ENCODE data around the gene AMN1. TPM values are rescaled to one million over a fixed set of nuclear protein-coding genes. Genes with fewer than 3 reads are reported as not detected.

The AMN1 gene
- total RNA-seq, 2 experiments from 2014 or later = 12.6 to 20.1 TPM

GRCh38 chr12:31773223-31773750 lies 44.5 kb upstream of the AMN1 start:
- peak overlapping the region; percentile 30 for H3K4me2 ChIP-seq (ENCODE audit: low read length)
- intact Hi-C loops (cut with micrococcal nuclease; ENCODE audit: unreplicated experiment) = no loop called here
- POLR2A ChIA-PET = interaction anchor here (1.0 to 1.3 kb wide), 3 partner anchors 9 to 12 kb away, joined by 5 read pairs; no protein-coding TSS in a partner anchor
- H2AFZ ChIP-seq (ENCODE audit: low read length) = peak overlapping the region; percentile 62
- H3K27ac ChIP-seq (ENCODE audit: low read depth, low read length, poor library complexity, severe bottlenecking) = no peak overlapping the region
- CTCF ChIA-PET (ENCODE audit: unreplicated experiment) = interaction anchor here (0.6 kb wide), 1 partner anchor 866 kb away, joined by 3 read pairs; no protein-coding TSS in a partner anchor
- no peaks in the 10 kb centered on the region for H4K20me1 ChIP-seq (ENCODE audit: insufficient read depth, low read length)
- H3K9me2 ChIP-seq (ENCODE audit: insufficient read depth, low read length) = no peaks in the 10 kb centered on the region
- H3K4me3 ChIP-seq (ENCODE audit: low read depth, low read length, poor library complexity, severe bottlenecking) = no peak overlapping the region
- H3K79me2 ChIP-seq (ENCODE audit: insufficient read depth, low read depth, low read length) = no peaks in the 10 kb centered on the region
- DNase-seq (ENCODE audit: low spot score) = peak; percentile 15
- H3K9me3 ChIP-seq (ENCODE audit: low read length) = no peaks in the 10 kb centered on the region
- no peaks in the 10 kb centered on the region for H3K36me3 ChIP-seq (ENCODE audit: insufficient read depth, low read length)
- no peak for TF ChIP-seq CTCF (conservative IDR thresholded peaks at IDR 0.05; ENCODE audit: low read length)
- TF ChIP-seq EZH2phosphoT487 (IDR thresholded peaks at IDR 0.05; ENCODE audit: borderline replicate concordance, low read depth, low read length) = no peak
- peaks cover 17% of the 10 kb centered on the region for H3K4me1 ChIP-seq (ENCODE audit: insufficient read depth, low read length, poor library complexity, severe bottlenecking)
- BruUV-seq (replicated peaks) = no TSS peak

GRCh38 chr12:31772685-31773222 lies 43.9 kb upstream of the AMN1 start:
- H3K4me3 ChIP-seq (ENCODE audit: low read depth, low read length, poor library complexity, severe bottlenecking) = no peak overlapping the region
- peak overlapping the region; percentile 62; the same call in 1 of the 2 replicates for H2AFZ ChIP-seq (ENCODE audit: low read length)
- H3K9me2 ChIP-seq (ENCODE audit: insufficient read depth, low read length) = no peaks in the 10 kb centered on the region
- H3K79me2 ChIP-seq (ENCODE audit: insufficient read depth, low read depth, low read length) = no peaks in the 10 kb centered on the region
- no peak overlapping the region for H3K4me2 ChIP-seq (ENCODE audit: low read length)
- no TSS peak for BruUV-seq (replicated peaks)
- no peaks in the 10 kb centered on the region for H3K9me3 ChIP-seq (ENCODE audit: low read length)
- intact Hi-C loops (cut with micrococcal nuclease; ENCODE audit: unreplicated experiment) = no loop called here
- no peak overlapping the region for H3K27ac ChIP-seq (ENCODE audit: low read depth, low read length, poor library complexity, severe bottlenecking)
- DNase-seq (ENCODE audit: low spot score) = no peak
- POLR2A ChIA-PET = interaction anchor here (1.0 to 1.3 kb wide), 3 partner anchors 9 to 12 kb away, joined by 5 read pairs; no protein-coding TSS in a partner anchor
- TF ChIP-seq EZH2phosphoT487 (IDR thresholded peaks at IDR 0.05; ENCODE audit: borderline replicate concordance, low read depth, low read length) (no peak), CTCF (conservative IDR thresholded peaks at IDR 0.05; ENCODE audit: low read length) (no peak)
- CTCF ChIA-PET (ENCODE audit: unreplicated experiment) = interaction anchor here (0.6 to 1.0 kb wide), 2 partner anchors 75 to 867 kb away, joined by 3 read pairs; no protein-coding TSS in a partner anchor
- no peaks in the 10 kb centered on the region for H3K36me3 ChIP-seq (ENCODE audit: insufficient read depth, low read length)
- peaks cover 22% of the 10 kb centered on the region for H3K4me1 ChIP-seq (ENCODE audit: insufficient read depth, low read length, poor library complexity, severe bottlenecking)
- no peaks in the 10 kb centered on the region for H4K20me1 ChIP-seq (ENCODE audit: insufficient read depth, low read length)

GRCh38 chr12:31772186-31772585 lies 43.4 kb upstream of the AMN1 start:
- Histone ChIP-seq H3K4me2 (ENCODE audit: low read length) (no peak overlapping the region), H3K79me2 (ENCODE audit: insufficient read depth, low read depth, low read length) (no peaks in the 10 kb centered on the region)
- POLR2A ChIA-PET = interaction anchor here (0.7 to 1.0 kb wide), 2 partner anchors 11 to 26 kb away, joined by 3 to 5 read pairs; no protein-coding TSS in a partner anchor

More at GRCh38 chr12:31772186-31772585, 43.4 kb upstream of the AMN1 start:
- no peaks in the 10 kb centered on the region for H3K36me3 ChIP-seq (ENCODE audit: insufficient read depth, low read length)
- DNase-seq (ENCODE audit: low spot score) = no peak
- BruUV-seq (replicated peaks) = no TSS peak
- TF ChIP-seq EZH2phosphoT487 (IDR thresholded peaks at IDR 0.05; ENCODE audit: borderline replicate concordance, low read depth, low read length) (no peak), CTCF (conservative IDR thresholded peaks at IDR 0.05; ENCODE audit: low read length) (no peak)
- no peaks in the 10 kb centered on the region for H3K9me2 ChIP-seq (ENCODE audit: insufficient read depth, low read length)
- H3K4me1 ChIP-seq (ENCODE audit: insufficient read depth, low read length, poor library complexity, severe bottlenecking) = peaks cover 23% of the 10 kb centered on the region
- no peaks in the 10 kb centered on the region for H4K20me1 ChIP-seq (ENCODE audit: insufficient read depth, low read length)
- no peak overlapping the region for H3K4me3 ChIP-seq (ENCODE audit: low read depth, low read length, poor library complexity, severe bottlenecking)
- intact Hi-C loops (cut with micrococcal nuclease; ENCODE audit: unreplicated experiment) = no loop called here
- H3K27ac ChIP-seq (ENCODE audit: low read depth, low read length, poor library complexity, severe bottlenecking) = no peak overlapping the region
- H3K9me3 ChIP-seq (ENCODE audit: low read length) = no peaks in the 10 kb centered on the region
- CTCF ChIA-PET (ENCODE audit: unreplicated experiment) = interaction anchor here (1.0 kb wide), 1 partner anchor 75 kb away, joined by 3 read pairs; no protein-coding TSS in a partner anchor
- H2AFZ ChIP-seq (ENCODE audit: low read length) = no peak overlapping the region
